ENCODE measurements around the gene SPEM3.
A peak's percentile ranks its signal among the peaks of the same experiment; 100 is the strongest.

The SPEM3 gene

GRCh38 chr17:7403977-7404736, 24.5 kb upstream of the SPEM3 start, which contains the start of gene TMEM256:
TSS of gene TMEM256 (minus strand) at chr17:7404097. CDS start at chr17:7404084, 13 bp downstream.
- DNase-seq: peak; percentile 91

DNA sequence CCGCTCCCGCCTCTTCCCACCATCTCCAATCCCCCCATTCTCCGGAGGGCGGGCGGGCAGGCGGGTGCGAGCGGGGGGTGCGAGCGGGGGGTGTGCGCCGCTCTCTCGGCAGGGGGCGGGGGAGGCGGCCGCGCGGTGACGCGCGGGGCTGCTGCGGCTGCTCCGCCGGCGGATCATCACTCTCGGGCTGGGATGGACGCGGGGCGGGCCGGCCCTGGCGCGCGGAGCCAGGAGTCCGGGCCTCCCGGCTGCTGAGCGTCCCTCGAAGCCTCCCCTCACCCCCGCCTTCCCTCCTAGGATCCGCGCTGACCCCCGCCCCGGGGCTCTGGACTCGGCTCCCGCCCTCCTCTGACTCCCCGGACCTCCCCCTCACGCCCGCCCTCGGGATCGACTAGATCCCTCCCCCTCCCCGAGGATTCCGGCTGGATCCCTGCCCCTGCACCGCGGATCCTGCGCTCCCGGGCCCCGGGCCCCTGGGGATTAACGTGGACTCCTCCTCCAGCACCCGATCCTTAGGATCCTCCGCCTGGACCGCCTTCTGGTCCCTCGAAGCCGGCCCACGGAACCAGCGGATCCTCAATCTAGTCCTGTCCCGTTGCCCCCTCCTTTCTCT, 23.8 kb upstream of the SPEM3 start:
- DNase-seq: no peak

- DNase-seq: no peak
Measured at GRCh38 chr17:7405350-7406234, 23.1 kb upstream of the SPEM3 start.

DNA sequence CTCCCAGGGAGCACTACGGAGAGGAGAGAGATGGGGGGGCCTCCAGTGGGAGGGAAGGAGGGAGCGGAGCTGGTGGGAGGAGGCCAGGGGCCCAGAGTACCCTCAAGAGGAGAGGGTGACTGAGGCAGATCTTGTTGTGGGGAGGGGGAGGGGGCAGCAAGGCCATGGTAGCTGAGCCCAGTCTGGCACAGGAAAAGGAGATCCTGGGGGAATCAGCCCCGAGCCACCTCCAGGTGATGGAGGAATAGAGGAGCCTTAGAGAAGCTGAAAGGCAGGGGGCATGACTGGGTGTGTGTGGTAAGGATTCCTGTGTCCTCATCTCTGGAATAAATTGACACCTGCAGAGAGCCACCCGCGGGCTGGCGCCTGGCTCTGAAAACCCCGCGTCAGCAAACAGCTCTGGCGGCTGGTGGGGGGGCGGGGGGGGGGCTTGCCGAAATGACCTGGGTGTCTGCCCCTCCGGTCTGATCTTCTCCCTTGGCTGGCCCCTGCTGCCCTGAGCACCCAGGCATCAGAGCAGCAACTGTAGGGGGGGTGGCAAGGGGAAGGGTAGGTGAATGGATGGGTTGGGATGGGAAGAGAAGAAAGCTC, 22.3 kb upstream of the SPEM3 start:
- DNase-seq: no peak

GRCh38 chr17:7407082-7407481, 21.6 kb upstream of the SPEM3 start:
- no peak for DNase-seq

- no peak for DNase-seq
Measured at GRCh38 chr17:7407485-7408251, 21.0 kb upstream of the SPEM3 start, which contains the start of gene NLGN2. TSS of gene NLGN2 (plus strand) at chr17:7407845. CDS start at chr17:7408256, 411 bp downstream.

DNA sequence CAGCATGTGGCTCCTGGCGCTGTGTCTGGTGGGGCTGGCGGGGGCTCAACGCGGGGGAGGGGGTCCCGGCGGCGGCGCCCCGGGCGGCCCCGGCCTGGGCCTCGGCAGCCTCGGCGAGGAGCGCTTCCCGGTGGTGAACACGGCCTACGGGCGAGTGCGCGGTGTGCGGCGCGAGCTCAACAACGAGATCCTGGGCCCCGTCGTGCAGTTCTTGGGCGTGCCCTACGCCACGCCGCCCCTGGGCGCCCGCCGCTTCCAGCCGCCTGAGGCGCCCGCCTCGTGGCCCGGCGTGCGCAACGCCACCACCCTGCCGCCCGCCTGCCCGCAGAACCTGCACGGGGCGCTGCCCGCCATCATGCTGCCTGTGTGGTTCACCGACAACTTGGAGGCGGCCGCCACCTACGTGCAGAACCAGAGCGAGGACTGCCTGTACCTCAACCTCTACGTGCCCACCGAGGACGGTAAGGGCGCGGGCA, 20.4 kb upstream of the SPEM3 start:
- no peak for DNase-seq

GRCh38 chr17:7408863-7409262, 19.8 kb upstream of the SPEM3 start:
- DNase-seq: no peak

- DNase-seq: no peak
Measured at GRCh38 chr17:7409716-7410115, 18.9 kb upstream of the SPEM3 start.

GRCh38 chr17:7410634-7411426, 17.8 kb upstream of the SPEM3 start:
- no peak for DNase-seq

- no peak for DNase-seq
Measured at GRCh38 chr17:7411427-7411750, 17.3 kb upstream of the SPEM3 start.

DNA sequence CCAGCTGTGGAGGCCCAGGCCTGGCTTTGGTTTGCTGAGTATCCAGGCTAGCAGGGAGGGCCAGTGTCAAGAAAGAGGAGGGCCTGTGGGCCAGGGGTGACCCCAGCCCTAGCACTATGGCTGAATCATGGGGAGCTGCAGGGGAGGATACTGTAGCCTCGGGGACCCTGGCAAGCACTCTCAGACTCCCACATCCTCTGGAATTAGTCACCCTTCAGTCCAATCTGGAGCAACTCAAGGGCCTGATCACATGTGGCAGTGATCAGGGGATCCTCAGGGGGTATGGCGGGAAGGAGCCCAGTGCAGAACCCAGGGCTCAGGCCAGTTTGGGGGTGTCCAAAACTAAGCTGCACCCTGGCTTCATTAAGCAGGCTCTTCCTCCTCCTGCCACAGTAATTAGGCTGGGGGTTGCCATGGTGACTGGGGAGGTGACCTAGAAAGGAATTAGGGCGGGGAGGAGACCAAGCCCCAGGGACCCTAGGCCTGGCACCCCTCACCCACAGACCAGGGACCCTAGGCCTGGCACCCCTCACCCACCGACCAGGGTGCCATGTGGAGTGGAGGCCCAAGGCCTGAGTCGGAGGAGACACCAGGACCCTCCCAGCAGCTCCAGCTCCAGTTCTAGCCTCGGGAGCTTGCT, 15.2 kb upstream of the SPEM3 start:
- no peak for DNase-seq

DNA sequence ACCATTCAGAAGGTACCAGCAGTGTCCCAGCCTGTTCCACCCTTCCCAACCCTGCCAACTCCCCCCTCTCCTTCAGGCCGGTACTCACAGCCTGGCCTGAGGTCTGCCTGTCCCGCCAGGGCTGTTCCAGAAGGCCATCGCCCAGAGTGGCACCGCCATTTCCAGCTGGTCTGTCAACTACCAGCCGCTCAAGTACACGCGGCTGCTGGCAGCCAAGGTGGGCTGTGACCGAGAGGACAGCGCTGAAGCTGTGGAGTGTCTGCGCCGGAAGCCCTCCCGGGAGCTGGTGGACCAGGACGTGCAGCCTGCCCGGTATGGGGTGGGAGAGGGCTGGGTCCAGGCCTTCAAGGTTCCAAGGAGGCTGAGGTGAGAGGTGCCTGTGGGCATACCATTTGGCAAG, 13.8 kb upstream of the SPEM3 start:
- DNase-seq: no peak

GRCh38 chr17:7415784-7416183, 12.9 kb upstream of the SPEM3 start:
- no peak for DNase-seq

GRCh38 chr17:7416323-7416722, 12.3 kb upstream of the SPEM3 start:
- DNase-seq: no peak

DNA sequence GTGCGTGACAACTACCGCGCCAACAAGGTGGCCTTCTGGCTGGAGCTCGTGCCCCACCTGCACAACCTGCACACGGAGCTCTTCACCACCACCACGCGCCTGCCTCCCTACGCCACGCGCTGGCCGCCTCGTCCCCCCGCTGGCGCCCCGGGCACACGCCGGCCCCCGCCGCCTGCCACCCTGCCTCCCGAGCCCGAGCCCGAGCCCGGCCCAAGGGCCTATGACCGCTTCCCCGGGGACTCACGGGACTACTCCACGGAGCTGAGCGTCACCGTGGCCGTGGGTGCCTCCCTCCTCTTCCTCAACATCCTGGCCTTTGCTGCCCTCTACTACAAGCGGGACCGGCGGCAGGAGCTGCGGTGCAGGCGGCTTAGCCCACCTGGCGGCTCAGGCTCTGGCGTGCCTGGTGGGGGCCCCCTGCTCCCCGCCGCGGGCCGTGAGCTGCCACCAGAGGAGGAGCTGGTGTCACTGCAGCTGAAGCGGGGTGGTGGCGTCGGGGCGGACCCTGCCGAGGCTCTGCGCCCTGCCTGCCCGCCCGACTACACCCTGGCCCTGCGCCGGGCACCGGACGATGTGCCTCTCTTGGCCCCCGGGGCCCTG, 11.5 kb upstream of the SPEM3 start:
- no peak for DNase-seq

DNA sequence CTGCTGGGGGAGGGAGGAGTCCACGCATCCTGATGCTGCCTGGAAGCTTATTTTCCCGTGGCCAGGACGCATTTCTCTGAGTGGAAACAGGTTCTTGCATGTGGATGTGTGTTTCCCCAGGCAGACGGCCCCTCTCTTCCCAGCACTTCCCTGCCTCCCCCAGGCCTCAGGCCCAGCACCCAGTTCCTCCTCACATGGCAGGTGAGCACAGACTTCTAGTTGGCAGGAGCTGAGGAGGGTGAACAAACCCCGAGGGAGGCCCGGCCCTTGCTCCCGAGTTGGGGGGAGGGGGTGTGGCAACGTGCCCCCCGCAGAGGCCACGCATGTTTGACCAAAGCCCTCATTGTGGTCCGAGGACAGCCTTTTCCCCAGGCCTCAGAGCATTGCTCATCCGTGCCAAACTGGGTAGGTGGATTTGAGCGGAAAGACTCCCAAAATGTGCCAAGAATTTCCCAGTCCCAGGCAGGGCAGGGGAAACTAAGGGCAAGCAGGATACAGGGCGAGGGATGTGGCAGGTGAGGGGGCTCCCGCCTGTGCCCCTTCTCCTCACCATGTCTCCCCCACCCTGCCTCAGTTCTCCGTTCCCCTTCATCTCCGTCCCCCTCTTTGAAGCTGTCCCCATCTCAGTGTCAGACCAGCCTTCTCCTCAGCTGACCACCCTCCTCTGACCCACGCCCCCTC, 10.0 kb upstream of the SPEM3 start:
- no peak for DNase-seq

- DNase-seq: no peak
Measured at GRCh38 chr17:7419819-7420610, 8.6 kb upstream of the SPEM3 start, which contains the start of gene SPEM1. TSS of gene SPEM1 (plus strand) at chr17:7420324. CDS start at chr17:7420385, 61 bp downstream.

DNA sequence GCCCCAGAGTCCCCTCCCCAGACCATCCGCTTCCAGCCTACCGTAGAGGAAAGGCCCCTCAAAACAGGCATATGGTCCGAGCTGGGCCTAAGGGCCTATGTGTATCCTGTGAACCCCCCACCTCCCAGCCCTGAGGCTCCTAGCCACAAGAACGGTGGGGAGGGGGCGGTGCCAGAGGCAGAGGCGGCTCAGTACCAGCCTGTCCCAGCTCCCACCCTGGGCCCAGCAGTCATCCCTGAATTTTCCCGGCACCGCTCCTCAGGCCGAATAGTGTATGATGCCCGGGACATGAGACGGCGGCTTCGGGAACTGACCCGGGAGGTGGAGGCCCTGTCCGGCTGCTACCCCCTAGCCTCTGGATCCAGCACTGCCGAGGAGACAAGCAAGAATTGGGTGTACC, 7.5 kb upstream of the SPEM3 start:
- DNase-seq: no peak

Data from NCI-H2081 treated with DMSO at 0.1 percent for 48 hours (cell line).